ENCODE results near the gene SLBP.
A peak's percentile ranks its signal among the peaks of the same experiment; 100 is the strongest.

SLBP gene

DNA sequence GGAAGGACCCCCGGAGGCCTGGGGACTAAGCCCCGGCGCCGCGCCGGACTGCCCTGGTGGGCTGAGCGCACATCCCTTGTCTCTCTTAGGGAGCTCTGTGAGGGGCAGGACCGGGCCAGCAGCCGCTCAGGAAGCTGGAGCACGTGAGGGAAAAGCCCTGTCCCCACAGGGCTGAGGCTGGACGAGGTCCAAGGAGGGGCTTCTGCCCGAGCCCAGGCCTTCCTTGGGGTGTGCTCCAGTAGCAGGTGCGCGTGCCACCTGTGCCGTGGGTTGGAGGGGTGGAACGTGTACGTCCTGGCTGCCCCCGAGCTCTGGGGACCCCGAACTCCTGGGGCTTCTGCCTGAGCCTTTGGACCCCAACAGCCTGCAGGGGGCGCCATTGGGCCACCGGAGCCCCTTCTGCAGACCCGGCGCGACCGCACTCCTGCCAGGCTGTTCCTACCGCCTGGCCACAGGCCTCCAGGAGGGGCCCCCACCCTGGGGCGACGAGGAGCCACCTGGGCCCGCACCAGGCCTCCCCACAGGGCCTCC is 36.4 kb upstream of the SLBP start:
- DNase-seq (ENCODE audit: low spot score): peak; percentile 79

DNA sequence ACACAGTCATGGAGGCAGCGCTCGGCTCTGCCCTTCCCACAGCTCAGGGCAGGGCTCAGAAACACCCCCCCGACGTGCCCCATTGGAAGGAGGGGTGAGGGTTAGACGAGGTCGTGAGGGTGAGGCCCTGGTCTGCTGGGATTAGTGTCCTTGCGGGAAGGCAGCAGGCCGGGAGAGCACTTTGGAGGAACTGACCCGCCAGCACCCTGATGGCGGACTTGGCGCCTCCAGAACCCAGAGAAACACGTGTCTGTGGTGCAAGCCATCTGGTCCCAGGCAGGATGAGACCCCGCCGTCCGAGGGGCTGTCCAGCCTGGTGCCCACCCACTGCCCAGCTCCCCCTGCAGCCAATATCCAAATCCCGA is 35.5 kb upstream of the SLBP start:
- no peak for DNase-seq (ENCODE audit: low spot score)

DNA sequence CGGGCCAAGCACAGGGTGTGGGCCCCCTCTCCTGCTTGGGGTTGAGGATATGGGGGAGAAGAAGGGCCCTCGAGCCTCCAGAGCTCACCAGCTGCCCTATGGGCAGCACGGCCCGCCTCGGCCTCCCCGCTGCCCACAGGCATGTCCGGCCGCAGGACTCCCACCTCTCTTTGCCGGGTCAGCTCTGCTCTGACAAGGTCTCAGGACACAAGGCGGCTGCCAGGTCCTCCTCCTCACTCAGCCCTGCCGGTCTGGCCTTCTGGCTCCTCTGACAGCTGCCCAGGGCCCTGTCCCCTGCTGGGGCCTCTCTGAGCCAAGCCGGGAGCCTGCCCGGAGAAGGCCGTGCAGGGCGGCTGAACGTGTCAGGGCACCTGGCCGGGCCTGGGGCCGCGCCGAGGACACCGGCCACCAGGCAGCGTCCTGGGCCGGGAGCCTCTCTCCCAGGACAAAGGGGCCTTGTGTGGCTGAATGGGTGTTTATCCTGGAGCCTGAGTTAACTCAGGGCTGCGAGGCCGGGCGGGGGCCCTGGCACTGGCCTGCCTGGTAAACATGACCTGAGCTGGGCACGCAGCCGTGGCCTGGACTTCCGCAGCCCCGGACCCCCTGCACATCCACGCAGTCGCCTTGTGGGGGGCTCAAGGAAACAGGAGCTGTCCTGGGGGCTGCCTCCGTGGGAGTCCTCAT is 34.9 kb upstream of the SLBP start:
- no peak for DNase-seq (ENCODE audit: low spot score)

DNA sequence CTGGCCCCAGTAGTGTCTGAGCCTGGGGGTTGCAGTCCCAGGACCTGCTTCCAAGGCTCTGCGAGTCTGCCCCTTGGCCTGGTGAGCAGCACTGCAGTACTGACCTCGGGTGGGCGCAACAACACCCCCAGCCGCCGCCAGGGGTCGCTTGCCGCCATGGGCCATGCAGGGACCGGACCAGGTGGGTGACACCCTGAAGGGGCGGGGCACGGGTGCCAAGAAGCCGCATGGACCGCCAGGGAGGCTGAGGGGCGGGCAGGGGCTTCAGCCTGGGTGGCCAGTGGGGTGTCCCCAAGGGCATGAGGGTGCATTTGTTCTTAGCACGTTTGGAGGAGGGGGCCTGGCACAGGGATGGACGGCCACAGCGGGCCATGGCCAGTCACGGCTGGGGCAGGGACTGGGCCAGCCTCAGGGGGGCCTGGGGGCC is 34.2 kb upstream of the SLBP start:
- peak; percentile 57 for DNase-seq (ENCODE audit: low spot score)

DNA sequence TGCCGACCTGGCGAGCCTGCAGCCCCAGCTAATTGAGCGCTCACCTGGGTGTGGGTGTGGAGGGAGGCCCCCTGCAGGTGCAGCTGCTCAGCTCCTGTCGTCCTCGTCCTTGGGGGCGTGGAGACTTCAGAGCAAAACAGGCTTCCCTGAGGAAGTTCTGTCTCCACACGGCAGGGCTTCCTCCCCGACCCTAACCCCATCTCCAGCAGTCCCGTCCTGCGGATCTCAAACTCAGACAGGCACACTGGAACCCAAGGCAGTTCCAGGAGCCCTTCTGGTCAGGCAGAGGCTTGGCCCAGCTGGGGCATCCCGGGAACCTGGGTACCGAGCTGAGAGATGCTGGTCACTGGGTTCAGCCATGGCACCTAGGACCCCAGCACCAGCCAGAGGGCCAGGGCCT is 33.6 kb upstream of the SLBP start:
- DNase-seq (ENCODE audit: low spot score): no peak

DNA sequence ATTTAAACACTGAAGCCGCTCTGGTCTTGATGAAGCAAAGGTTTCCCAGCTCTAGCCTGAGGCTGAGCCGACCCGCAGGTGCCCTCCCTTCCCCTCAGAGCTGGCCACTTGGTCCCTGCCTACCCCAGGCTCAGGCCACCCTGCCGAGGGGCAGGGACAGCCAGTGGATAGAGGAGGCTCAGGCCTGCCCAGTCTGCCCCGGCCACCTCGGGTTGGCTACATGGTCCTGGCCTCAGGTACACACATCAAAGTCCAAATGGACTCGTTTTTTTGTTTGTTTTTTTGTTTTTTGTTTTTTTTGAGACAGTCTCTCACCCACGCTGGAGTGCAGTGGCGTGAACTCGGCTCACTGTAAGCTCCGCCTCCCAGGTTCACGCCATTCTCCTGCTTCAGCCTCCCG is 33.0 kb upstream of the SLBP start:
- no peak for DNase-seq (ENCODE audit: low spot score)

DNA sequence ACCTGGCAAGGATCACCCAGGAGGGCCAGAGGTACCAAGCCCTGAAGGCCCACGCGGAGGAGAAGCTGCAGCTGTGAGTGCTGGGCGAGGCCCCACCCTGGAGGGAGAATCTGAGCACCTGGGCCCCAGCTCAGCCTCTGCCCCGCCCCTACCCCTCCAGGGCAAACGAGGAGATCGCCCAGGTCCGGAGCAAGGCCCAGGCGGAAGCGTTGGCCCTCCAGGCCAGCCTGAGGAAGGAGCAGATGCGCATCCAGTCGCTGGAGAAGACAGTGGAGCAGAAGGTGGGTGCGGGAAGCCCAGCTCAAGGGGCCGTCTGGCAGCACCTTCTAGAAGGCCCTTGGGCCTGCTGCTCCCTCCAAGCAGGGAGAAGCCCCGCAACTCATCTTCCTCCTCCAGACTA is 32.4 kb upstream of the SLBP start:
- DNase-seq (ENCODE audit: low spot score): no peak

DNA sequence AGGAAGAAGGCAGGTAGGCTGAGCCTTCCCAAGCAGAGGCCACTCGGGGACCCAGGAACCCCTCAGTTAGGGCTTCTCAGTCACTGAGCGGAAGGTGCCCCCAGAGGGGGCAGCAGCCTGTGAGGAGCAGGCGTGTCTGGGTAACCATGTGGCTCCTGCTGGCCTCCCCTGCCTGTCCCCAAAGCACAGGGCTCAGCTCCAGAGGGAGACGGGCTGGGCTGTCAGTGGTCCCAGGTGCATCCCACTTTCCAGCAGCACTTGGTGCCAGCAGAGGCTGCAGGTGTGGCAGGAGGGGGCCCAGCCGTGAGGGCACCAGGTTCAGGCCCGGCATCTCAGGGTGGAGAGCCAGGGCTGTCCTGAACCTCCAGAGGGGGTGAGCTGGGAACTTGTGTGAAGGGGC is 31.9 kb upstream of the SLBP start:
- no peak for DNase-seq (ENCODE audit: low spot score)

DNA sequence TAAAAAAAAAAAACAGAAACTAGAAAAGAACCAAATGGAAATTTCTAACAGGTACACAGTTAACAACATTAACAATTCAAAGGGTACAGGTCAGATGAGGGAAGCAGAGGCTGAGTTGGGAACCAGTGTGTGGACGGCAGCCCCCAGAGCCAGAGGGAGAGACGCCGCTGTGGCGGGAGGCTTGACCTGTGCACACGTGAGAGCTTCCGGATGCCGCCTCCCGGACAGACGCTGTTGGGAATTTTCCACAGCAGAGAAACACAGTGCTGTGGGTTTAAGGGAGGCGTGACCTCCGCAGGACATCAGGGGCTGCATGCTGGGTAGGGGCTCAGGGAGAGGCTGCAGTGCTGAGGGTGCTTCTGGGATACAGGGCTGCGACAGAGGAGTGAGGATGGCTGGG is 31.4 kb upstream of the SLBP start:
- DNase-seq (ENCODE audit: low spot score): no peak

DNA sequence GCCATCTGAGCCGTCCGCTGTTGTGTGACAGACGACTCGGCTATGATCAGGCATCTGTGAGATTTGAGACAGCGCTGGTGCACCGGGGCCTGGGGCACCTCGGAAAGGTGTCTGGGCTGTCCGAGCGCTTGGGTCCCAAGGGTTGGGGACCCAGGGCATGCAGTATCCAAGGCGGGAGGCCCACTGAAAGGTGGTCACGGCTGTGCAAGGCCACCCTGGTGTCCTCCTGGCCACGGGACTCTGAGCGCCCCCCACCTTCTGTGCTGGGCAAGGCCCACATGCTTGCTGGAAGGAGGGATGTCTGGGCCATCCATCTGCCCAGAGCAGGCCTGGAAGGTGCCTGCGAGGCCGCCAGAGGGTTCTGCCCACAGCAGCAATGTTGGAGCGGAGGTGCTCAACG is 29.1 kb upstream of the SLBP start:
- DNase-seq (ENCODE audit: low spot score): no peak

DNA sequence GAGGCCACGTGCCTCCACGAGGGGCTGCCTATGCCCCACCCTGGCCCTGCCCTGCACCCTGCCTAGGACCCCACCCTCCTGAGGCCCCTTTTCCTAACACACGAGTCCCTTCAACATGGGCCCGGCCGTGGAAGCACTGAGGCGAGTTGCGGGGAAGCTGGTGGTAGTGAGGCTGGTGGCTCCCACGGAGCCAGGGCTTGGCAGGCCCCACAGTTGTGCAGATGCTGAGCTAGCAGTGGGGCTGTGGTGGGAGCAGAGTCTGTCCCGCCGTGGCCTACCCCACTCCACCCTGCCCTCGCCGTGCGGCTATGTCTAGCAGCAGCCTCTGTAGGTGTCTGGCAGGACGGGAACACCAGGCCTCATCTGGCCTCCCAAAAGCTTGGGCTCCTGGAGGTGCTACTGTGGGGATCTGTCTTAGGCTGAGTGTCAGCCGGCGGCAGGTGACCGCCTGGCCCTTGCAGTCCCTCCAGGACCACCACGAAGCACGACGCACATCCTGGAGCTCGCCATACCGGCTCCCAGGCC is 28.0 kb upstream of the SLBP start:
- DNase-seq (ENCODE audit: low spot score): no peak

DNA sequence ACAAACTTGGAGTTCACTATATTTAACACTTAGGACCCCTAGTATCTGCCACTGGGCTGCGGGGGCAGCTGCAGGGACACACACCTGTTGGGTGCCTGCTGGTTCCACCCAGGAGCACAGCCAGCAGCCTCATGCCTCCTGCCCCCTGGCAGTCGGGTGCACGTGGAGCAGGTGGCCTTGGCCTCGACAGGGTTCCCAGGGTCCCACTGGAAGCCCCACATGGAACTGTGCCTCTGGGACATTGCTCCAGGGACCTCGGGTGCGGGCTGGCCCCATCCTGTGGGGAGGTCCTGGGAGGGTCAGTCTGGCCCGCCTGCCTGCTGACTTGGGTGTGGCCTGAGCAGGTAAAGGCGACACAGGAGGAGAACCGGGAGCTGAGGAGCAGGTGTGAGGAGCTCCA is 27.2 kb upstream of the SLBP start:
- DNase-seq (ENCODE audit: low spot score): no peak

DNA sequence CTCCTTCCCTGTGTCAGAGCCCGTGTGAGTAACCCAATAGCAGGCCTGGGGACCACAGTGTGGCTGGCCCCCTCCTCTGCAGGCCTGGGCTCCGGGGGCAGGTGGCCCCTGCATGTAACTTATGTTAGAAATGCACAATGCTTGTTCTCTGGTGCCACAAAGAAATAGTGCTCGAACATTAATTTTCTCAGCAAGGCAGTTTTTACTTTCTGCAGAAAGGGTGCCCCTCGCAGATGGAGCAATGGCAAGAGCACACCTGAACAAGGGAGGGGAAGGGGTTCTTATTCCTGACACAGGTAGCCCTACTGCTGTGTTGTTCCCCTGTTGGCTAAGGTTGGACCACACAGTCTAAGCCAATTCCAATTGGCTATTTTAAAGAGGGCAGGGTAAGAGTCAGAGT is 26.3 kb upstream of the SLBP start:
- DNase-seq (ENCODE audit: low spot score): no peak

DNA sequence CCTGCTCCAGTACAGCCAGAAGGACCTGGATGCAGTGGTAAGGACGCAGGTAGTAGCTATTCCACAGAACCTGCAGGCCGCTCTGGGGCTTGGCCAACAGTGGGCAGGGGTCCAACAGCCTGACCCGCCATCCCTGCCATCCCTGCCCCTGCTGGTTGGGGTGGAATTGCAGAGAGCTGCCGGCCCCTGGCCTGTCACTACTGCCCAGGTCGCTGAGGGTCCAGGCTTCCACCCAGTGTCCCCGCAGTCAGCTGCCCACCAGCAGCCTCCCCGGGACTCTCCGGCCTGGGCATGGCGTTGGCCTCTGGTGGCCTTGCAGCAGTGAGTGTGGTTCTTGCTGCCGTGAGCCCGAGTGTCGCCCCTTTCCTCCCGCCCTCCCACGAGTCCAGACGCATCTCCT is 25.5 kb upstream of the SLBP start:
- DNase-seq (ENCODE audit: low spot score): no peak

DNA sequence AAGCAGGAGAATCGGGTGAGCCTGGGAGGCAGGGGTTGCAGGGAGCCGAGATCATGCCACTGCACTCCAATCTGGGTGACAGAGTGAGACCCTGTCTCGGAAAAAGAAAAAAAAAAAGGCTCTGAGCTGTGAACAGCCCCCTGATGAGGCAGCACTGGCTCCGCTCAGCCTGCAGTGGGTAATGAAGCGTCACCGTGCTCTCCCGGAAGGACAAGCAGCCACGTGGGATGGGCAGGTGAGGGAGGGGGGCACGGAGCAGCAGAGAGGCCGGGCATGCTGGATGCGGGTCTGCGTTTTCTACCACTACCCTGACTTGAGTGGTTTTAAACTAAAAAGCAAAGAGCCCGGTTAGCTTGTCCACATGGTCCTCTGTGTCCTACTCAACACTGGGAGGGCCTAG is 24.7 kb upstream of the SLBP start:
- DNase-seq (ENCODE audit: low spot score): no peak

DNA sequence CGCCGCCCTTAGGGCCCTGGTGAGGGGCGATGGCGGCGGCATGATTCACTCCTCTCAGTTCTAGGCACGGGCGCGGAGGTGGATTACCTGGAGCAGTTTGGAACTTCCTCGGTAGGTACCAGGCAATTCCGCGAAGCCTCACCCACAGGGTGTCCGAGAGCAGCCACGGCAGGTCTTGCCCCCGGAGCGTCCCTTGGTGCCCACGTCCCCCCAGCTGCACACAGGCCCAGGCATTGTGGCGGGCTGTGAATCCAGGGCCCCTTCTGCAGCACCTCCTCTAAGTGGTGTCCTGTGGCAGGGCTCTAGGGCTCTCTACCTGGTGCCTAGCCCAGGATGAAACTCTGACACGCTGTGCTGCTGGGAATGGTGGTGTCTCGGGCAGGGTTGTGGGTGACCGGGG is 23.1 kb upstream of the SLBP start:
- DNase-seq (ENCODE audit: low spot score): no peak

DNA sequence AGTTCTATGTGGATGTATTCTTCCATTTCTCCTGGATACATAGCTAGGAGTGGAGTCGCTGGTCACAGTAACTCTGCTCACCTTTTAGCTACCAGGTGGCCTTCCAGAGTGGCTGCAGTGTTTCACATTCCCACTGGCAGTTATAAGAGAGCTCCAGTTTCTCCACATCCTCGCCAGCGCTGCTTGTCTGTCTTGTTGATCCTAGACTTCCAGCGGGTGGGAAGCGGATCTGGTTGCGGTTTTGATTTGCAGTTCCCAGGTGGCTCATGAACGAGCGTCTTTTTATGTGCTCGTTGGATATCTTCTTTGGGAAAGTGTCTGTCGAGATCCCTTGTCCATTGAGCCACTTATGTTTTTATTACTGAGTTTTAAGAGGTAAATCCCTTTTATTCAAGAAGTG is 20.8 kb upstream of the SLBP start:
- DNase-seq (ENCODE audit: low spot score): no peak

DNA sequence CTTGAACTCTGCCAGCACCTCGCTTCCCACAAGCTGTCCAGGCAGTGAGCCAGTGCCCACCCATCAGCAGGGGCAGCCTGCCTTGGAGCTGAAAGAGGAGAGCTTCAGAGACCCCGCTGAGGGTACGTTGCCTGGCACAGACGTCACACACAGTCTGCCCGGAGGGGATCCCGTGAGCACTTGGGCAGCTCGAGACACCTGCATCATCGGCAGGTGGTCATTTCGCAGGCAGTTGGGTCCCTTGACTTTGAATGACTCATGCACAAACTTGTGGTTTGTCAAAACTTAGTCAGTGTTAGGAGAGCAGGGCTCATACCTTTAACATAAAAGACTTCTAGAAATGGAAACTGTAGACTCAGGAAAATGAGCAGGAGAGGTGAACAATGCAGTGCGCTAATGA is 19.1 kb upstream of the SLBP start:
- no peak for DNase-seq (ENCODE audit: low spot score)

DNA sequence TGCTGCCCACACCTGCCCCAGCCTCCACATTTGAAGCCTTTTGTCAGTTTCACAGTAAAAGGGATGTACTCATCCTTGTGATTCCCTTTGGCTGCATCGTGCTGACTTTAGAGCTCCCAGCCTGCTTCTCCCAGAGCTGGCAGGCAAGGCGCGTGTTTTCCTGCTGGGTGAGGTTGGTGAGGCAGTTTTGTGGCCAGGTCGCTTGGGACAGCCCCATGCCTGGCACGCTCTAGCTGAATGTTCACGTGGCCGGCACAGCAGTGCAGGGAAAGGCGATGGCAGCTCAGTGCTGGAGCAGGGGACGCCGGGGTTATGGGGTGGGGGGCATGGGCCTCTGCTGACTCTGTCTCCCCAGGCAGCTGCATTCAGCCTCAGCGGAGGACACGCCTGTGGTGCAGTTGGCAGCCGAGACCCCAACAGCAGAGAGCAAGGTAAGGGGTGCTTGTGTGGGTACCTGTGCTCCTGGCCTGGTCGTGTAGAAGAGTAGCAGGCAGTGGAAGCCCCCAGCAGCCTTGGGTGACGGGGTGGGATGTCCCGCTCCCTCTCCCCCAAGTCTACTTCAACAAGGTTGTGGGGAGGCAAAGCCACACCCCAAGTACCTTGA is 18.5 kb upstream of the SLBP start:
- DNase-seq (ENCODE audit: low spot score): no peak

DNA sequence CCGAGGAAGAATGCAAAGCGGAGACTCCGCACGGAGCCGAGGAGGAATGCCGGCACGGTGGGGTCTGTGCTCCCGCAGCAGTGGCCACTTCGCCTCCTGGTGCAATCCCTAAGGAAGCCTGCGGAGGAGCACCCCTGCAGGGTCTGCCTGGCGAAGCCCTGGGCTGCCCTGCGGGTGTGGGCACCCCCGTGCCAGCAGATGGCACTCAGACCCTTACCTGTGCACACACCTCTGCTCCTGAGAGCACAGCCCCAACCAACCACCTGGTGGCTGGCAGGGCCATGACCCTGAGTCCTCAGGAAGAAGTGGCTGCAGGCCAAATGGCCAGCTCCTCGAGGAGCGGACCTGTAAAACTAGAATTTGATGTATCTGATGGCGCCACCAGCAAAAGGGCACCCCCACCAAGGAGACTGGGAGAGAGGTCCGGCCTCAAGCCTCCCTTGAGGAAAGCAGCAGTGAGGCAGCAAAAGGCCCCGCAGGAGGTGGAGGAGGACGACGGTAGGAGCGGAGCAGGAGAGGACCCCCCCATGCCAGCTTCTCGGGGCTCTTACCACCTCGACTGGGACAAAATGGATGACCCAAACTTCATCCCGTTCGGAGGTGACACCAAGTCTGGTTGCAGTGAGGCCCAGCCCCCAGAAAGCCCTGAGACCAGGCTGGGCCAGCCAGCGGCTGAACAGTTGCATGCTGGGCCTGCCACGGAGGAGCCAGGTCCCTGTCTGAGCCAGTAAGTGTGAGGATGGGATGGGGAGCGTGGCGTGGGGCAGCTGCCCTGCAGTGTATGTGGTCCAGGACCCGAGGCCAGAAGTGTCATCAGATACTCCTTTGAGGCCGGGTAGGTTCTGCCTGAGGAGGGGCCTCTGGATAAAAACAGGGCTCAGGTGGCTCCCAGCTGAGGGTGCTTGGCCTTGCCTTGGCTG is 16.2 kb upstream of the SLBP start:
- DNase-seq (ENCODE audit: low spot score): no peak

DNA sequence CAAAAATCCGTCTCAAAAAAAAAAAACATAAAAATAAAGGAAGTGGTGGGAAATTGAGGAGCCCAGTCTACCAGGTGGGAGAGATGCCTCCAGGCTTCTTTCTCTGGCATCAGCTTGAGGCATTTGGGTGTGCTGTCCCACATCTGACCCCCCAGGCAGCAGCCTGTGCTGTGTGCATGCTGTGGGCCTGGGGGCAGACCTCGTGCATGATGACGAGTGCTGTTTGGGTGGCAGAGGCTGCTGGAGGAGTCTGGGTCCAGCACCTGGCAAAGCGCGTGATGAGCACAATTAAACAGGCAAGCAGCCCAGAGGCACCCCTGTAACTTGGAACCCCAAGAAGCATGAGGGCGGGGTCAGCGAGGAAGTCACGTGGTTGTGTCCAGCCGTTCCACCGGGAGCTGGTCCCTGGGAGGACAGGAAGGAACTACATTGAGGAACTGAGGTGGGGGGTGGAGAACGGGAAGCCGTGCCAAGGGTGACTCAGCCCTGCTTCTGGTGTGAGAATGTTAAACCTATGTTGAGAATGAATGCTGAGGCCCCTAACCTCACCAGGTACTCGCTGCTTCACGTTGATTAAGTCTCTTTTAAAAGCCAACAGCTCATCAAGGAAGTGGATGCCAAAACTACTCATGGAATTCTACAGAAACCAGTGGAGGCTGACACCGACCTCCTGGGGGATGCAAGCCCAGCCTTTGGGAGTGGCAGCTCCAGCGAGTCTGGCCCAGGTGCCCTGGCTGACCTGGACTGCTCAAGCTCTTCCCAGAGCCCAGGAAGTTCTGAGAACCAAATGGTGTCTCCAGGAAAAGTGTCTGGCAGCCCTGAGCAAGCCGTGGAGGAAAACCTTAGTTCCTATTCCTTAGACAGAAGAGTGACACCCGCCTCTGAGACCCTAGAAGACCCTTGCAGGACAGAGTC is 15.3 kb upstream of the SLBP start:
- DNase-seq (ENCODE audit: low spot score): peak; percentile 37

Data from LoVo (cell line).